Measurements from ENCODE around the gene SSB. TPM values are rescaled to one million over a fixed set of nuclear protein-coding genes. Genes with fewer than 3 reads are reported as not detected.

SSB gene
- total and polyA plus RNA-seq, 9 of the 15 experiments (the other 6 are each of a cell fraction or from before 2014, with no cell fraction given): 317 to 849 (median 515) TPM

GRCh38 chr2:169798718-169799592, at the start of gene SSB (continued):
- TF ChIP-seq, protein P1, sequence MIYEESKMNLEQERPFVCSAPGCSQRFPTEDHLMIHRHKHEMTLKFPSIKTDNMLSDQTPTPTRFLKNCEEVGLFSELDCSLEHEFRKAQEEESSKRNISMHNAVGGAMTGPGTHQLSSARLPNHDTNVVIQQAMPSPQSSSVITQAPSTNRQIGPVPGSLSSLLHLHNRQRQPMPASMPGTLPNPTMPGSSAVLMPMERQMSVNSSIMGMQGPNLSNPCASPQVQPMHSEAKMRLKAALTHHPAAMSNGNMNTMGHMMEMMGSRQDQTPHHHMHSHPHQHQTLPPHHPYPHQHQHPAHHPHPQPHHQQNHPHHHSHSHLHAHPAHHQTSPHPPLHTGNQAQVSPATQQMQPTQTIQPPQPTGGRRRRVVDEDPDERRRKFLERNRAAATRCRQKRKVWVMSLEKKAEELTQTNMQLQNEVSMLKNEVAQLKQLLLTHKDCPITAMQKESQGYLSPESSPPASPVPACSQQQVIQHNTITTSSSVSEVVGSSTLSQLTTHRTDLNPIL (CRISPR knock-in tag; IDR thresholded peaks at IDR 0.05): no peak
- TF ChIP-seq GABPA (tag; conservative IDR thresholded peaks at IDR 0.05; ENCODE audit: low read depth) (peak; percentile 64), ZNF280A (IDR thresholded peaks at IDR 0.05; ENCODE audit: low read depth, partially characterized antibody) (no peak), MAZ (CRISPR knock-in tag; conservative IDR thresholded peaks at IDR 0.05 in 1 of 2, IDR thresholded peaks at IDR 0.05 in 1 of 2) (peak; percentile 47 to 60; a peak in 3 of 4 replicates), KLF1 (tag; IDR thresholded peaks at IDR 0.05) (peak; percentile 61; the same call in 1 of the 2 replicates), STAT6 (CRISPR knock-in tag; IDR thresholded peaks at IDR 0.05) (peak; percentile 94; the same call in 1 of the 2 replicates), SIN3A (IDR thresholded peaks at IDR 0.05; ENCODE audit: borderline replicate concordance in 2 of 2, control insufficient read depth in 1 of 2, low read depth in 2 of 2, low read length in 2 of 2) (peak; percentile 87 to 94; a peak in 3 of 4 replicates), ELF1 (tag; IDR thresholded peaks at IDR 0.05) (0 out of 2 replicates have a peak, but pooled peaks have one; percentile 46), HDAC8 (tag; IDR thresholded peaks at IDR 0.05) (0 out of 2 replicates have a peak, but pooled peaks have one; percentile 62), ZBTB7A (IDR thresholded peaks at IDR 0.05; ENCODE audit: borderline replicate concordance, control insufficient read depth, low read depth, low read length) (peak; percentile 31; the same call in 1 of the 2 replicates), SOX6 (IDR thresholded peaks at IDR 0.05) (peak; percentile 62), SMC3 (conservative IDR thresholded peaks at IDR 0.05; ENCODE audit: insufficient read depth, low read depth, low read length) (0 out of 2 replicates have a peak, but pooled peaks have one; percentile 4), SMAD1 (IDR thresholded peaks at IDR 0.05; ENCODE audit: low read depth, low read length, partially characterized antibody) (peak; percentile 72), RBBP5 (IDR thresholded peaks at IDR 0.05; ENCODE audit: borderline replicate concordance, insufficient read depth, low read length, poor library complexity, severe bottlenecking) (peak; percentile 99)
- TF ChIP-seq, protein P2, sequence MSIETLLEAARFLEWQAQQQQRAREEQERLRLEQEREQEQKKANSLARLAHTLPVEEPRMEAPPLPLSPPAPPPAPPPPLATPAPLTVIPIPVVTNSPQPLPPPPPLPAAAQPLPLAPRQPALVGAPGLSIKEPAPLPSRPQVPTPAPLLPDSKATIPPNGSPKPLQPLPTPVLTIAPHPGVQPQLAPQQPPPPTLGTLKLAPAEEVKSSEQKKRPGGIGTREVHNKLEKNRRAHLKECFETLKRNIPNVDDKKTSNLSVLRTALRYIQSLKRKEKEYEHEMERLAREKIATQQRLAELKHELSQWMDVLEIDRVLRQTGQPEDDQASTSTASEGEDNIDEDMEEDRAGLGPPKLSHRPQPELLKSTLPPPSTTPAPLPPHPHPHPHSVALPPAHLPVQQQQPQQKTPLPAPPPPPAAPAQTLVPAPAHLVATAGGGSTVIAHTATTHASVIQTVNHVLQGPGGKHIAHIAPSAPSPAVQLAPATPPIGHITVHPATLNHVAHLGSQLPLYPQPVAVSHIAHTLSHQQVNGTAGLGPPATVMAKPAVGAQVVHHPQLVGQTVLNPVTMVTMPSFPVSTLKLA (conservative IDR thresholded peaks at IDR 0.05): peak; percentile 70 to 86
- TF ChIP-seq, protein P3, sequence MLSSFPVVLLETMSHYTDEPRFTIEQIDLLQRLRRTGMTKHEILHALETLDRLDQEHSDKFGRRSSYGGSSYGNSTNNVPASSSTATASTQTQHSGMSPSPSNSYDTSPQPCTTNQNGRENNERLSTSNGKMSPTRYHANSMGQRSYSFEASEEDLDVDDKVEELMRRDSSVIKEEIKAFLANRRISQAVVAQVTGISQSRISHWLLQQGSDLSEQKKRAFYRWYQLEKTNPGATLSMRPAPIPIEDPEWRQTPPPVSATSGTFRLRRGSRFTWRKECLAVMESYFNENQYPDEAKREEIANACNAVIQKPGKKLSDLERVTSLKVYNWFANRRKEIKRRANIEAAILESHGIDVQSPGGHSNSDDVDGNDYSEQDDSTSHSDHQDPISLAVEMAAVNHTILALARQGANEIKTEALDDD (IDR thresholded peaks at IDR 0.05): no peak
